ENCODE data around the gene SPTSSB.

SPTSSB gene

GRCh38 chr3:161332792-161333191, 38.5 kb downstream of the SPTSSB start:
- Histone ChIP-seq H3K4me2 (ENCODE audit: low read length) (no peak overlapping the region), H3K9me3 (ENCODE audit: control insufficient read depth, insufficient read depth, low read length) (no peaks in the 10 kb centered on the region), H3K4me3 (ENCODE audit: low read length) (no peak overlapping the region), H3K36me3 (ENCODE audit: control insufficient read depth, low read length) (no peaks in the 10 kb centered on the region), H3F3A (ENCODE audit: control insufficient read depth, insufficient read depth) (no peaks in the 10 kb centered on the region), H4K20me1 (ENCODE audit: control insufficient read depth, insufficient read depth, low read depth, low read length) (no peaks in the 10 kb centered on the region), H3K9me2 (replicated peaks; ENCODE audit: control insufficient read depth, low read length) (no peaks in the 10 kb centered on the region), H3K4me1 (ENCODE audit: control insufficient read depth, low read length) (no peaks in the 10 kb centered on the region), H3K27me3 (ENCODE audit: control insufficient read depth, low read length) (peaks cover 4% of the 10 kb centered on the region; the same call in 1 of the 2 replicates), H3K27ac (ENCODE audit: low read depth, low read length) (no peak overlapping the region), H3K79me2 (ENCODE audit: control insufficient read depth, low read length) (no peaks in the 10 kb centered on the region)
- TF ChIP-seq CTCF (IDR thresholded peaks at IDR 0.05; ENCODE audit: low read depth, low read length, poor library complexity, severe bottlenecking) (no peak), EZH2phosphoT487 (IDR thresholded peaks at IDR 0.05; ENCODE audit: borderline replicate concordance, low read length) (no peak)

GRCh38 chr3:161325059-161325458, 46.3 kb downstream of the SPTSSB start:
- no peaks in the 10 kb centered on the region for H3F3A ChIP-seq (ENCODE audit: control insufficient read depth, insufficient read depth)
- H3K9me3 ChIP-seq (ENCODE audit: control insufficient read depth, insufficient read depth, low read length) = no peaks in the 10 kb centered on the region
- H4K20me1 ChIP-seq (ENCODE audit: control insufficient read depth, insufficient read depth, low read depth, low read length) = no peaks in the 10 kb centered on the region
- no peak overlapping the region for H3K4me2 ChIP-seq (ENCODE audit: low read length)
- TF ChIP-seq EZH2phosphoT487 (IDR thresholded peaks at IDR 0.05; ENCODE audit: borderline replicate concordance, low read length) (no peak), CTCF (IDR thresholded peaks at IDR 0.05; ENCODE audit: low read depth, low read length, poor library complexity, severe bottlenecking) (no peak)
- no peaks in the 10 kb centered on the region for H3K4me1 ChIP-seq (ENCODE audit: control insufficient read depth, low read length)
- no peaks in the 10 kb centered on the region for H3K36me3 ChIP-seq (ENCODE audit: control insufficient read depth, low read length)
- no peaks in the 10 kb centered on the region for H3K27me3 ChIP-seq (ENCODE audit: control insufficient read depth, low read length)
- H3K27ac ChIP-seq (ENCODE audit: low read depth, low read length) = no peak overlapping the region
- no peak overlapping the region for H3K4me3 ChIP-seq (ENCODE audit: low read length)
- H3K79me2 ChIP-seq (ENCODE audit: control insufficient read depth, low read length) = no peaks in the 10 kb centered on the region
- H3K9me2 ChIP-seq (replicated peaks; ENCODE audit: control insufficient read depth, low read length) = no peaks in the 10 kb centered on the region

GRCh38 chr3:161323926-161324621, 47.2 kb downstream of the SPTSSB start:
- Histone ChIP-seq H3K36me3 (ENCODE audit: control insufficient read depth, low read length) (no peaks in the 10 kb centered on the region), H3K9me3 (ENCODE audit: control insufficient read depth, insufficient read depth, low read length) (no peaks in the 10 kb centered on the region), H3K4me1 (ENCODE audit: control insufficient read depth, low read length) (no peaks in the 10 kb centered on the region), H4K20me1 (ENCODE audit: control insufficient read depth, insufficient read depth, low read depth, low read length) (no peaks in the 10 kb centered on the region), H3F3A (ENCODE audit: control insufficient read depth, insufficient read depth) (no peaks in the 10 kb centered on the region), H3K4me3 (ENCODE audit: low read length) (no peak overlapping the region), H3K9me2 (replicated peaks; ENCODE audit: control insufficient read depth, low read length) (no peaks in the 10 kb centered on the region), H3K27me3 (ENCODE audit: control insufficient read depth, low read length) (no peaks in the 10 kb centered on the region), H3K4me2 (ENCODE audit: low read length) (no peak overlapping the region), H3K27ac (ENCODE audit: low read depth, low read length) (no peak overlapping the region), H3K79me2 (ENCODE audit: control insufficient read depth, low read length) (no peaks in the 10 kb centered on the region)
- no peak for TF ChIP-seq CTCF (IDR thresholded peaks at IDR 0.05; ENCODE audit: low read depth, low read length, poor library complexity, severe bottlenecking)
- no peak for TF ChIP-seq EZH2phosphoT487 (IDR thresholded peaks at IDR 0.05; ENCODE audit: borderline replicate concordance, low read length)

Data from DOHH2 (cell line).